ENCODE data around the gene HSPG2.

The HSPG2 gene

GRCh38 chr1:21852282-21853130 lies 84.6 kb downstream of the HSPG2 start:
- H3F3A ChIP-seq (ENCODE audit: insufficient read depth) = no peaks in the 10 kb centered on the region
- no peaks in the 10 kb centered on the region for H4K20me1 ChIP-seq (ENCODE audit: low read depth, low read length)
- no peak overlapping the region for H3K27ac ChIP-seq (ENCODE audit: low read depth, low read length)
- H2AFZ ChIP-seq (ENCODE audit: low read depth, low read length, severe bottlenecking) = no peak overlapping the region
- H3K9me3 ChIP-seq (ENCODE audit: insufficient read depth, low read length) = no peaks in the 10 kb centered on the region
- no peaks in the 10 kb centered on the region for H3K36me3 ChIP-seq (ENCODE audit: low read length)
- H3K9ac ChIP-seq (ENCODE audit: low read length) = no peak overlapping the region
- H3K79me2 ChIP-seq (ENCODE audit: insufficient read depth, low read length) = no peaks in the 10 kb centered on the region
- TF ChIP-seq EZH2phosphoT487 (conservative IDR thresholded peaks at IDR 0.05; ENCODE audit: low read length) (no peak), CTCF (IDR thresholded peaks at IDR 0.05; ENCODE audit: insufficient read depth, low read length, poor library complexity, severe bottlenecking) (no peak)
- no peak overlapping the region for H3K4me3 ChIP-seq (ENCODE audit: insufficient read depth, low read length, poor library complexity, severe bottlenecking)
- H3K27me3 ChIP-seq (ENCODE audit: low read length) = no peaks in the 10 kb centered on the region
- no peak overlapping the region for H3K4me2 ChIP-seq (ENCODE audit: low read depth, low read length, poor library complexity, severe bottlenecking)
- H3K9me2 ChIP-seq (replicated peaks; ENCODE audit: insufficient read depth, low read length) = no peaks in the 10 kb centered on the region

- no peaks in the 10 kb centered on the region for H3K36me3 ChIP-seq (ENCODE audit: low read length)
- H3K4me2 ChIP-seq (ENCODE audit: low read depth, low read length, poor library complexity, severe bottlenecking) = no peak overlapping the region
These were observed 85.5 kb downstream of the HSPG2 start for GRCh38 chr1:21851430-21852250.

GRCh38 chr1:21849909-21850576 lies 87.1 kb downstream of the HSPG2 start:
- TF ChIP-seq CTCF (IDR thresholded peaks at IDR 0.05; ENCODE audit: insufficient read depth, low read length, poor library complexity, severe bottlenecking) (no peak), EZH2phosphoT487 (conservative IDR thresholded peaks at IDR 0.05; ENCODE audit: low read length) (no peak)
- no peaks in the 10 kb centered on the region for H4K20me1 ChIP-seq (ENCODE audit: low read depth, low read length)
- H3K36me3 ChIP-seq (ENCODE audit: low read length) = no peaks in the 10 kb centered on the region
- no peaks in the 10 kb centered on the region for H3K9me2 ChIP-seq (replicated peaks; ENCODE audit: insufficient read depth, low read length)
- H3K9ac ChIP-seq (ENCODE audit: low read length) = no peak overlapping the region
- no peaks in the 10 kb centered on the region for H3K79me2 ChIP-seq (ENCODE audit: insufficient read depth, low read length)
- H3K27me3 ChIP-seq (ENCODE audit: low read length) = no peaks in the 10 kb centered on the region
- H3K9me3 ChIP-seq (ENCODE audit: insufficient read depth, low read length) = no peaks in the 10 kb centered on the region
- no peaks in the 10 kb centered on the region for H3F3A ChIP-seq (ENCODE audit: insufficient read depth)
- no peak overlapping the region for H3K27ac ChIP-seq (ENCODE audit: low read depth, low read length)
- H2AFZ ChIP-seq (ENCODE audit: low read depth, low read length, severe bottlenecking) = no peak overlapping the region
- H3K4me3 ChIP-seq (ENCODE audit: insufficient read depth, low read length, poor library complexity, severe bottlenecking) = no peak overlapping the region
- no peak overlapping the region for H3K4me2 ChIP-seq (ENCODE audit: low read depth, low read length, poor library complexity, severe bottlenecking)

More at GRCh38 chr1:21851430-21852250, 85.5 kb downstream of the HSPG2 start:
- H3K27me3 ChIP-seq (ENCODE audit: low read length) = no peaks in the 10 kb centered on the region
- no peak overlapping the region for H2AFZ ChIP-seq (ENCODE audit: low read depth, low read length, severe bottlenecking)
- no peaks in the 10 kb centered on the region for H3K9me2 ChIP-seq (replicated peaks; ENCODE audit: insufficient read depth, low read length)
- no peaks in the 10 kb centered on the region for H3F3A ChIP-seq (ENCODE audit: insufficient read depth)
- H3K79me2 ChIP-seq (ENCODE audit: insufficient read depth, low read length) = no peaks in the 10 kb centered on the region
- no peak overlapping the region for H3K9ac ChIP-seq (ENCODE audit: low read length)
- no peak overlapping the region for H3K27ac ChIP-seq (ENCODE audit: low read depth, low read length)
- no peaks in the 10 kb centered on the region for H3K9me3 ChIP-seq (ENCODE audit: insufficient read depth, low read length)
- no peak overlapping the region for H3K4me3 ChIP-seq (ENCODE audit: insufficient read depth, low read length, poor library complexity, severe bottlenecking)
- H4K20me1 ChIP-seq (ENCODE audit: low read depth, low read length) = no peaks in the 10 kb centered on the region
- TF ChIP-seq CTCF (IDR thresholded peaks at IDR 0.05; ENCODE audit: insufficient read depth, low read length, poor library complexity, severe bottlenecking) (no peak), EZH2phosphoT487 (conservative IDR thresholded peaks at IDR 0.05; ENCODE audit: low read length) (no peak)

Measured in SU-DHL-6 (cell line).